ENCODE results near the gene PLEKHA5. TPM values are rescaled to one million over a fixed set of nuclear protein-coding genes. Genes with fewer than 3 reads are reported as not detected.

The PLEKHA5 gene
- total and polyA plus RNA-seq, 2 experiments from 2014 or later, result 82.8 to 112 TPM

DNA sequence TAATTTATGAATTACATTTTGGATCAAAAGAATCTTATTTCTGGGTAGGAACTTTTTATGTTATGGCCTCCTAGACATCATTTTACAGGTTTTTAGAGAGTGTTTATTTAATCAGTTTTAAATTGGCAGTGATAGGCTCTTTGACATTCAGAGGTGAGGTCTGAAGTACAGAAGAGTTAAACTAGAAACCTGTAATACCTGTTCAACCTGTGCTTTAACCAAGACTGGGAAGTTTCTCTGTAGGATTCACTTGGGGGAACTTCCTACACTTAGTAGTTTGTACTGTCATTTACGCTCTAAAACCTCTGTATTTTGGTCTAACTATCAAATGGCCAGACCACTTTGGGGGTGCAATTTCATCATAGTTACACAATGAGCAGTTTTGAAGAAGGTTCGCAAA is 35.9 kb downstream of the PLEKHA5 start (continued):
- TF ChIP-seq, protein P1, sequence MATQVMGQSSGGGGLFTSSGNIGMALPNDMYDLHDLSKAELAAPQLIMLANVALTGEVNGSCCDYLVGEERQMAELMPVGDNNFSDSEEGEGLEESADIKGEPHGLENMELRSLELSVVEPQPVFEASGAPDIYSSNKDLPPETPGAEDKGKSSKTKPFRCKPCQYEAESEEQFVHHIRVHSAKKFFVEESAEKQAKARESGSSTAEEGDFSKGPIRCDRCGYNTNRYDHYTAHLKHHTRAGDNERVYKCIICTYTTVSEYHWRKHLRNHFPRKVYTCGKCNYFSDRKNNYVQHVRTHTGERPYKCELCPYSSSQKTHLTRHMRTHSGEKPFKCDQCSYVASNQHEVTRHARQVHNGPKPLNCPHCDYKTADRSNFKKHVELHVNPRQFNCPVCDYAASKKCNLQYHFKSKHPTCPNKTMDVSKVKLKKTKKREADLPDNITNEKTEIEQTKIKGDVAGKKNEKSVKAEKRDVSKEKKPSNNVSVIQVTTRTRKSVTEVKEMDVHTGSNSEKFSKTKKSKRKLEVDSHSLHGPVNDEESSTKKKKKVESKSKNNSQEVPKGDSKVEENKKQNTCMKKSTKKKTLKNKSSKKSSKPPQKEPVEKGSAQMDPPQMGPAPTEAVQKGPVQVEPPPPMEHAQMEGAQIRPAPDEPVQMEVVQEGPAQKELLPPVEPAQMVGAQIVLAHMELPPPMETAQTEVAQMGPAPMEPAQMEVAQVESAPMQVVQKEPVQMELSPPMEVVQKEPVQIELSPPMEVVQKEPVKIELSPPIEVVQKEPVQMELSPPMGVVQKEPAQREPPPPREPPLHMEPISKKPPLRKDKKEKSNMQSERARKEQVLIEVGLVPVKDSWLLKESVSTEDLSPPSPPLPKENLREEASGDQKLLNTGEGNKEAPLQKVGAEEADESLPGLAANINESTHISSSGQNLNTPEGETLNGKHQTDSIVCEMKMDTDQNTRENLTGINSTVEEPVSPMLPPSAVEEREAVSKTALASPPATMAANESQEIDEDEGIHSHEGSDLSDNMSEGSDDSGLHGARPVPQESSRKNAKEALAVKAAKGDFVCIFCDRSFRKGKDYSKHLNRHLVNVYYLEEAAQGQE (IDR thresholded peaks at IDR 0.05; ENCODE audit: unreplicated experiment), result no peak
- TF ChIP-seq EZH2 (IDR thresholded peaks at IDR 0.05; ENCODE audit: low read depth, unreplicated experiment), result no peak
- TF ChIP-seq, protein P2, sequence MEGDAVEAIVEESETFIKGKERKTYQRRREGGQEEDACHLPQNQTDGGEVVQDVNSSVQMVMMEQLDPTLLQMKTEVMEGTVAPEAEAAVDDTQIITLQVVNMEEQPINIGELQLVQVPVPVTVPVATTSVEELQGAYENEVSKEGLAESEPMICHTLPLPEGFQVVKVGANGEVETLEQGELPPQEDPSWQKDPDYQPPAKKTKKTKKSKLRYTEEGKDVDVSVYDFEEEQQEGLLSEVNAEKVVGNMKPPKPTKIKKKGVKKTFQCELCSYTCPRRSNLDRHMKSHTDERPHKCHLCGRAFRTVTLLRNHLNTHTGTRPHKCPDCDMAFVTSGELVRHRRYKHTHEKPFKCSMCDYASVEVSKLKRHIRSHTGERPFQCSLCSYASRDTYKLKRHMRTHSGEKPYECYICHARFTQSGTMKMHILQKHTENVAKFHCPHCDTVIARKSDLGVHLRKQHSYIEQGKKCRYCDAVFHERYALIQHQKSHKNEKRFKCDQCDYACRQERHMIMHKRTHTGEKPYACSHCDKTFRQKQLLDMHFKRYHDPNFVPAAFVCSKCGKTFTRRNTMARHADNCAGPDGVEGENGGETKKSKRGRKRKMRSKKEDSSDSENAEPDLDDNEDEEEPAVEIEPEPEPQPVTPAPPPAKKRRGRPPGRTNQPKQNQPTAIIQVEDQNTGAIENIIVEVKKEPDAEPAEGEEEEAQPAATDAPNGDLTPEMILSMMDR (conservative IDR thresholded peaks at IDR 0.05; ENCODE audit: low read depth in 2 of 2), result no peak
- TF ChIP-seq, protein P3, sequence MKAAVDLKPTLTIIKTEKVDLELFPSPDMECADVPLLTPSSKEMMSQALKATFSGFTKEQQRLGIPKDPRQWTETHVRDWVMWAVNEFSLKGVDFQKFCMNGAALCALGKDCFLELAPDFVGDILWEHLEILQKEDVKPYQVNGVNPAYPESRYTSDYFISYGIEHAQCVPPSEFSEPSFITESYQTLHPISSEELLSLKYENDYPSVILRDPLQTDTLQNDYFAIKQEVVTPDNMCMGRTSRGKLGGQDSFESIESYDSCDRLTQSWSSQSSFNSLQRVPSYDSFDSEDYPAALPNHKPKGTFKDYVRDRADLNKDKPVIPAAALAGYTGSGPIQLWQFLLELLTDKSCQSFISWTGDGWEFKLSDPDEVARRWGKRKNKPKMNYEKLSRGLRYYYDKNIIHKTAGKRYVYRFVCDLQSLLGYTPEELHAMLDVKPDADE (IDR thresholded peaks at IDR 0.05), result no peak

DNA sequence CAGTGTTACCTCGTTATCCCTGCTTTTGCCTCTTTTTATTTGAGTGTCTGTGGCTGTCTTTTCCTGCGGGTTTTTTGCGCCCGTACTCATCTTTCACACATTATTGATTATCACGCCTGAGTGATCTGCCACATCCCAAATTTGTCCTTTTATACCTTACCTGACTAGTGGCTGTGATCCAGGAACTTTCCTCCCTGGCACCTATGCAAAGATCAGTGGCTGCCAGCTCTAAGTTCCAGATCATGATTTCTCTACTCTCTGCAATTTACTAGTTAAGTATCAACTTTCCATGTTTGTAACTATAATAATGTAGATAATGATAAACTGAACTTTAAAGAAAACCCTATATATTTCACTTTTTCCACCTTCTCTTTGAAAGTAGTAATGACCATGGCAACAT is 36.9 kb downstream of the PLEKHA5 start:
- peaks cover 26% of the 10 kb centered on the region for H4K20me1 ChIP-seq (replicated peaks; ENCODE audit: insufficient read depth)
- Mint-ChIP-seq H3K27ac (no peak overlapping the region; the same call in 1 of the 2 replicates), H3K9me3 (no peaks in the 10 kb centered on the region), H3K4me3 (no peak overlapping the region), H3K27me3 (ENCODE audit: insufficient read depth, low read depth, poor library complexity) (peaks cover 4% of the 10 kb centered on the region), H3K36me3 (ENCODE audit: low read depth) (peaks cover 5% of the 10 kb centered on the region; the same call in 1 of the 3 replicates), H3K4me1 (peaks cover 56% of the 10 kb centered on the region)
- H3K79me2 ChIP-seq (replicated peaks; ENCODE audit: insufficient read depth), result peaks cover 100% of the 10 kb centered on the region
- H3K9me2 ChIP-seq (ENCODE audit: insufficient read depth), result no peaks in the 10 kb centered on the region
- no peaks in the 10 kb centered on the region for H3K36me3 ChIP-seq (ENCODE audit: insufficient read depth)
- H3F3A ChIP-seq (replicated peaks; ENCODE audit: low read depth), result no peaks in the 10 kb centered on the region
- H3K4me2 ChIP-seq, result no peak overlapping the region
- H3K4me1 ChIP-seq (ENCODE audit: insufficient read depth), result peaks cover 51% of the 10 kb centered on the region
- ATAC-seq, result no peak
- H2AFZ ChIP-seq, result no peak overlapping the region
- H3K4me3 ChIP-seq, result no peak overlapping the region
- no peak for DNase-seq (ENCODE audit: low spot score)
- H3K27ac ChIP-seq (ENCODE audit: low read depth), result peak overlapping the region; percentile 47; the same call in 1 of the 2 replicates
- no peaks in the 10 kb centered on the region for H3K27me3 ChIP-seq (ENCODE audit: insufficient read depth)
- TF ChIP-seq CREB1 (CRISPR knock-in tag; IDR thresholded peaks at IDR 0.05; ENCODE audit: low read depth) (no peak), ZNF331 (CRISPR knock-in tag; IDR thresholded peaks at IDR 0.05; ENCODE audit: low read depth) (no peak)
- TF ChIP-seq, protein P2 (conservative IDR thresholded peaks at IDR 0.05; ENCODE audit: low read depth in 2 of 2), result no peak
- TF ChIP-seq, protein P3 (IDR thresholded peaks at IDR 0.05), result no peak
- TF ChIP-seq, protein P4, sequence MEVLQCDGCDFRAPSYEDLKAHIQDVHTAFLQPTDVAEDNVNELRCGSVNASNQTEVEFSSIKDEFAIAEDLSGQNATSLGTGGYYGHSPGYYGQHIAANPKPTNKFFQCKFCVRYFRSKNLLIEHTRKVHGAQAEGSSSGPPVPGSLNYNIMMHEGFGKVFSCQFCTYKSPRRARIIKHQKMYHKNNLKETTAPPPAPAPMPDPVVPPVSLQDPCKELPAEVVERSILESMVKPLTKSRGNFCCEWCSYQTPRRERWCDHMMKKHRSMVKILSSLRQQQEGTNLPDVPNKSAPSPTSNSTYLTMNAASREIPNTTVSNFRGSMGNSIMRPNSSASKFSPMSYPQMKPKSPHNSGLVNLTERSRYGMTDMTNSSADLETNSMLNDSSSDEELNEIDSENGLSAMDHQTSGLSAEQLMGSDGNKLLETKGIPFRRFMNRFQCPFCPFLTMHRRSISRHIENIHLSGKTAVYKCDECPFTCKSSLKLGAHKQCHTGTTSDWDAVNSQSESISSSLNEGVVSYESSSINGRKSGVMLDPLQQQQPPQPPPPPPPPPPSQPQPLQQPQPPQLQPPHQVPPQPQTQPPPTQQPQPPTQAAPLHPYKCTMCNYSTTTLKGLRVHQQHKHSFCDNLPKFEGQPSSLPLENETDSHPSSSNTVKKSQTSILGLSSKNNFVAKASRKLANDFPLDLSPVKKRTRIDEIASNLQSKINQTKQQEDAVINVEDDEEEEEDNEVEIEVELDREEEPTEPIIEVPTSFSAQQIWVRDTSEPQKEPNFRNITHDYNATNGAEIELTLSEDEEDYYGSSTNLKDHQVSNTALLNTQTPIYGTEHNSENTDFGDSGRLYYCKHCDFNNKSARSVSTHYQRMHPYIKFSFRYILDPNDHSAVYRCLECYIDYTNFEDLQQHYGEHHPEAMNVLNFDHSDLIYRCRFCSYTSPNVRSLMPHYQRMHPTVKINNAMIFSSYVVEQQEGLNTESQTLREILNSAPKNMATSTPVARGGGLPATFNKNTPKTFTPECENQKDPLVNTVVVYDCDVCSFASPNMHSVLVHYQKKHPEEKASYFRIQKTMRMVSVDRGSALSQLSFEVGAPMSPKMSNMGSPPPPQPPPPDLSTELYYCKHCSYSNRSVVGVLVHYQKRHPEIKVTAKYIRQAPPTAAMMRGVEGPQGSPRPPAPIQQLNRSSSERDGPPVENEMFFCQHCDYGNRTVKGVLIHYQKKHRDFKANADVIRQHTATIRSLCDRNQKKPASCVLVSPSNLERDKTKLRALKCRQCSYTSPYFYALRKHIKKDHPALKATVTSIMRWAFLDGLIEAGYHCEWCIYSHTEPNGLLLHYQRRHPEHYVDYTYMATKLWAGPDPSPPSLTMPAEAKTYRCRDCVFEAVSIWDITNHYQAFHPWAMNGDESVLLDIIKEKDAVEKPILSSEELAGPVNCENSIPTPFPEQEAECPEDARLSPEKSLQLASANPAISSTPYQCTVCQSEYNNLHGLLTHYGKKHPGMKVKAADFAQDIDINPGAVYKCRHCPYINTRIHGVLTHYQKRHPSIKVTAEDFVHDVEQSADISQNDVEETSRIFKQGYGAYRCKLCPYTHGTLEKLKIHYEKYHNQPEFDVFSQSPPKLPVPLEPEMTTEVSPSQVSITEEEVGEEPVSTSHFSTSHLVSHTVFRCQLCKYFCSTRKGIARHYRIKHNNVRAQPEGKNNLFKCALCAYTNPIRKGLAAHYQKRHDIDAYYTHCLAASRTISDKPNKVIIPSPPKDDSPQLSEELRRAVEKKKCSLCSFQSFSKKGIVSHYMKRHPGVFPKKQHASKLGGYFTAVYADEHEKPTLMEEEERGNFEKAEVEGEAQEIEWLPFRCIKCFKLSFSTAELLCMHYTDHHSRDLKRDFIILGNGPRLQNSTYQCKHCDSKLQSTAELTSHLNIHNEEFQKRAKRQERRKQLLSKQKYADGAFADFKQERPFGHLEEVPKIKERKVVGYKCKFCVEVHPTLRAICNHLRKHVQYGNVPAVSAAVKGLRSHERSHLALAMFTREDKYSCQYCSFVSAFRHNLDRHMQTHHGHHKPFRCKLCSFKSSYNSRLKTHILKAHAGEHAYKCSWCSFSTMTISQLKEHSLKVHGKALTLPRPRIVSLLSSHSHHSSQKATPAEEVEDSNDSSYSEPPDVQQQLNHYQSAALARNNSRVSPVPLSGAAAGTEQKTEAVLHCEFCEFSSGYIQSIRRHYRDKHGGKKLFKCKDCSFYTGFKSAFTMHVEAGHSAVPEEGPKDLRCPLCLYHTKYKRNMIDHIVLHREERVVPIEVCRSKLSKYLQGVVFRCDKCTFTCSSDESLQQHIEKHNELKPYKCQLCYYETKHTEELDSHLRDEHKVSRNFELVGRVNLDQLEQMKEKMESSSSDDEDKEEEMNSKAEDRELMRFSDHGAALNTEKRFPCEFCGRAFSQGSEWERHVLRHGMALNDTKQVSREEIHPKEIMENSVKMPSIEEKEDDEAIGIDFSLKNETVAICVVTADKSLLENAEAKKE (CRISPR knock-in tag; IDR thresholded peaks at IDR 0.05), result no peak

Data from GM23338 (cell line).